ENCODE measurements around the gene CALHM1. TPM values are rescaled to one million over a fixed set of nuclear protein-coding genes. Genes with fewer than 3 reads are reported as not detected.

CALHM1 gene
- total RNA-seq, 1 donor from 2014 or later = not detected

- DNase-seq (ENCODE audit: low spot score) = no peak
- H3K4me1 Mint-ChIP-seq (ENCODE audit: low read depth) = peaks cover 51% of the 10 kb centered on the region
- H3K27ac Mint-ChIP-seq (ENCODE audit: unreplicated experiment) = peak overlapping the region; percentile 79
- no peak for TF ChIP-seq CTCF (IDR thresholded peaks at IDR 0.05)
- H3K9me3 Mint-ChIP-seq (ENCODE audit: low read depth) = no peaks in the 10 kb centered on the region
- peaks cover 26% of the 10 kb centered on the region for H3K36me3 Mint-ChIP-seq (ENCODE audit: low read depth)
- H3K4me3 Mint-ChIP-seq (ENCODE audit: unreplicated experiment) = no peak overlapping the region
- H3K27me3 Mint-ChIP-seq (ENCODE audit: low read depth) = no peaks in the 10 kb centered on the region
These were observed 9.2 kb downstream of the CALHM1 start for GRCh38 chr10:103449208-103450144.

- H3K27me3 Mint-ChIP-seq (ENCODE audit: low read depth) = no peaks in the 10 kb centered on the region
- H3K27ac Mint-ChIP-seq (ENCODE audit: unreplicated experiment) = peak overlapping the region; percentile 79
- H3K36me3 Mint-ChIP-seq (ENCODE audit: low read depth) = peaks cover 32% of the 10 kb centered on the region
- no peak overlapping the region for H3K4me3 Mint-ChIP-seq (ENCODE audit: unreplicated experiment)
- no peaks in the 10 kb centered on the region for H3K9me3 Mint-ChIP-seq (ENCODE audit: low read depth)
- no peak for TF ChIP-seq CTCF (IDR thresholded peaks at IDR 0.05)
- no peak for DNase-seq (ENCODE audit: low spot score)
- peaks cover 51% of the 10 kb centered on the region for H3K4me1 Mint-ChIP-seq (ENCODE audit: low read depth)
These were observed 10.0 kb downstream of the CALHM1 start for GRCh38 chr10:103448746-103449145.

- Mint-ChIP-seq H3K36me3 (ENCODE audit: low read depth) (peaks cover 42% of the 10 kb centered on the region), H3K27ac (ENCODE audit: unreplicated experiment) (no peak overlapping the region), H3K4me3 (ENCODE audit: unreplicated experiment) (no peak overlapping the region), H3K9me3 (ENCODE audit: low read depth) (no peaks in the 10 kb centered on the region), H3K27me3 (ENCODE audit: low read depth) (no peaks in the 10 kb centered on the region), H3K4me1 (ENCODE audit: low read depth) (peaks cover 57% of the 10 kb centered on the region)
- no peak for DNase-seq (ENCODE audit: low spot score)
- TF ChIP-seq CTCF (IDR thresholded peaks at IDR 0.05) = no peak
These were observed 11.5 kb downstream of the CALHM1 start for GRCh38 chr10:103447187-103447586.

- Mint-ChIP-seq H3K27me3 (ENCODE audit: low read depth) (no peaks in the 10 kb centered on the region), H3K27ac (ENCODE audit: unreplicated experiment) (peak overlapping the region; percentile 72), H3K36me3 (ENCODE audit: low read depth) (peaks cover 46% of the 10 kb centered on the region), H3K4me3 (ENCODE audit: unreplicated experiment) (no peak overlapping the region), H3K4me1 (ENCODE audit: low read depth) (peaks cover 63% of the 10 kb centered on the region), H3K9me3 (ENCODE audit: low read depth) (no peaks in the 10 kb centered on the region)
- no peak for TF ChIP-seq CTCF (IDR thresholded peaks at IDR 0.05)
- no peak for DNase-seq (ENCODE audit: low spot score)
These were observed 12.7 kb downstream of the CALHM1 start for GRCh38 chr10:103445767-103446567.

GRCh38 chr10:103445366-103445765, 13.3 kb downstream of the CALHM1 start:
- no peak for DNase-seq (ENCODE audit: low spot score)
- Mint-ChIP-seq H3K36me3 (ENCODE audit: low read depth) (peaks cover 50% of the 10 kb centered on the region), H3K27ac (ENCODE audit: unreplicated experiment) (no peak overlapping the region), H3K4me3 (ENCODE audit: unreplicated experiment) (no peak overlapping the region), H3K27me3 (ENCODE audit: low read depth) (no peaks in the 10 kb centered on the region), H3K9me3 (ENCODE audit: low read depth) (no peaks in the 10 kb centered on the region), H3K4me1 (ENCODE audit: low read depth) (peaks cover 57% of the 10 kb centered on the region)
- TF ChIP-seq CTCF (IDR thresholded peaks at IDR 0.05) = no peak

Data from chondrocyte (in vitro differentiated cells).